K562 (cell line): ENCODE measurements around the gene TPD52L2. TPM values are rescaled to one million over a fixed set of nuclear protein-coding genes. Genes with fewer than 3 reads are reported as not detected.

Experiments used
- CTBP1 ChIP-seq: fragments of 450-650 bp; IDR thresholded peaks from 2 replicates; pipeline ENCODE4 v1.6.1; 2016; ENCODE audit warnings: borderline replicate concordance
- CTCF ChIP-seq, 3 experiments: IDR thresholded peaks in 2 of 3; conservative IDR thresholded peaks in 1 of 3; 2 replicates each; pipeline ENCODE4 v1.5.1; 2011 to 2012; ENCODE audit warnings: low read length in 3 of 3, mild to moderate bottlenecking in 3 of 3, control low read depth in 2 of 3, improper control_type of control experiment in 1 of 3, inconsistent platforms in 1 of 3, low read depth in 1 of 3, mixed read lengths in 1 of 3, moderate library complexity in 1 of 3; ENCODE audit not compliant: insufficient read depth in 2 of 3
- DACH1 ChIP-seq: fragments of 450-650 bp; IDR thresholded peaks from 2 replicates; pipeline ENCODE4 v1.6.1; 2018; ENCODE audit not compliant: partially characterized antibody
- ELF2 ChIP-seq: fragments of 250-450 bp; sonication (Bioruptor Pico); IDR thresholded peaks from 2 replicates; pipeline ENCODE4 v1.5.0; 2021; ENCODE audit warnings: mild to moderate bottlenecking
- ELF4 ChIP-seq: fragments of 450-650 bp; formaldehyde crosslinking; IDR thresholded peaks from 2 replicates; pipeline ENCODE4 v1.4.0; 2022; ENCODE audit warnings: missing genetic modification characterization
- FOXK2 ChIP-seq, 2 experiments: fragments of 450-650 bp; IDR thresholded peaks in 1 of 2; conservative IDR thresholded peaks in 1 of 2; 2 replicates each; pipeline ENCODE4 v1.6.1; 2016; ENCODE audit warnings: low read depth in 2 of 2, mild to moderate bottlenecking in 1 of 2
- JUNB ChIP-seq: fragments of 450-650 bp; formaldehyde crosslinking; conservative IDR thresholded peaks from 2 replicates; pipeline ENCODE4 v1.4.0; 2020; ENCODE audit warnings: mild to moderate bottlenecking
- MCM3 ChIP-seq: fragments of 450-650 bp; IDR thresholded peaks from 2 replicates; pipeline ENCODE4 v1.6.1; 2016
- NFYB ChIP-seq: IDR thresholded peaks from 2 replicates; pipeline ENCODE4 v1.6.1; 2011; ENCODE audit warnings: mild to moderate bottlenecking, moderate library complexity; ENCODE audit not compliant: insufficient read length; ENCODE audit errors: extremely low read depth
- NKRF ChIP-seq: fragments of 450-650 bp; IDR thresholded peaks from 2 replicates; pipeline ENCODE4 v1.6.1; 2016; ENCODE audit warnings: borderline replicate concordance
- PHF8 ChIP-seq: fragments of 200-600 bp; sonication (generic); IDR thresholded peaks from 2 replicates; pipeline ENCODE4 v1.6.1; 2012; ENCODE audit warnings: mixed run types, mild to moderate bottlenecking, inconsistent platforms, low read length, moderate library complexity, borderline replicate concordance
- SMARCA4 ChIP-seq: fragments of 450-650 bp; IDR thresholded peaks from 2 replicates; pipeline ENCODE4 v1.6.1; 2016
- TFAP4 ChIP-seq: sonication (generic); formaldehyde crosslinking; IDR thresholded peaks from 2 replicates; pipeline ENCODE4 v1.8.0; 2022; ENCODE audit warnings: missing genetic modification reagents, mild to moderate bottlenecking, moderate library complexity, borderline replicate concordance
- ZBTB43 ChIP-seq: sonication (generic); formaldehyde crosslinking; IDR thresholded peaks from 2 replicates; pipeline ENCODE4 v1.8.0; 2023; ENCODE audit warnings: mild to moderate bottlenecking, missing genetic modification reagents
- ZNF41 ChIP-seq: fragments of 250-450 bp; sonication (Bioruptor Pico); conservative IDR thresholded peaks from 2 replicates; pipeline ENCODE4 v1.4.0; 2020; ENCODE audit warnings: mild to moderate bottlenecking
- ZSCAN32 ChIP-seq: fragments of 450-650 bp; formaldehyde crosslinking; IDR thresholded peaks from 2 replicates; pipeline ENCODE4 v1.4.0; 2020; ENCODE audit warnings: mild to moderate bottlenecking, moderate library complexity
- polyA plus RNA-seq, 8 experiments: library from polyadenylated mRNA; depleted of rRNA in 4 of 8; stranded (reverse) in 5 of 8; unstranded in 3 of 8; fragments of >200 nt; fragmentation: Nextera tagmentation in 2 of 8; fragmentation: Illumina TruSeq in 1 of 8; extraction: Ambion mirVana in 2 of 8; extraction: Trizol in 1 of 8; gene quantifications; 2 replicates each; pipeline versions ENCODE4 v1.2.1 to v1.2.3, GENCODE V29; 2011 to 2014; ENCODE audit warnings: inconsistent platforms in 1 of 8, missing spikeins in 1 of 8
- total RNA-seq, 7 experiments: library from RNA; depleted of rRNA in 6 of 7; stranded (reverse); fragments of >200 nt in 6 of 7; fragmentation: Illumina TruSeq in 2 of 7; extraction: Trizol in 2 of 7; gene quantifications; 2 replicates each; pipeline versions ENCODE4 v1.2.1 to v1.2.3, GENCODE V29; 2011 to 2021; ENCODE audit warnings: low replicate concordance in 1 of 7
- TF ChIP-seq, protein P1 (sequence below): fragments of 250-450 bp; sonication (Bioruptor Pico); IDR thresholded peaks from 2 replicates; pipeline ENCODE4 v1.4.0; 2020; ENCODE audit warnings: borderline replicate concordance
- TF ChIP-seq, protein P2 (sequence below): sonication (generic); formaldehyde crosslinking; IDR thresholded peaks from 2 replicates; pipeline ENCODE4 v1.8.1; 2023; ENCODE audit warnings: mild to moderate bottlenecking, missing genetic modification reagents

The TPD52L2 gene
- total and polyA plus RNA-seq, 9 of the 15 experiments (the other 6 are each of a cell fraction or from before 2014, with no cell fraction given) = 1.9 to 117 (median 74.6) TPM

DNA sequence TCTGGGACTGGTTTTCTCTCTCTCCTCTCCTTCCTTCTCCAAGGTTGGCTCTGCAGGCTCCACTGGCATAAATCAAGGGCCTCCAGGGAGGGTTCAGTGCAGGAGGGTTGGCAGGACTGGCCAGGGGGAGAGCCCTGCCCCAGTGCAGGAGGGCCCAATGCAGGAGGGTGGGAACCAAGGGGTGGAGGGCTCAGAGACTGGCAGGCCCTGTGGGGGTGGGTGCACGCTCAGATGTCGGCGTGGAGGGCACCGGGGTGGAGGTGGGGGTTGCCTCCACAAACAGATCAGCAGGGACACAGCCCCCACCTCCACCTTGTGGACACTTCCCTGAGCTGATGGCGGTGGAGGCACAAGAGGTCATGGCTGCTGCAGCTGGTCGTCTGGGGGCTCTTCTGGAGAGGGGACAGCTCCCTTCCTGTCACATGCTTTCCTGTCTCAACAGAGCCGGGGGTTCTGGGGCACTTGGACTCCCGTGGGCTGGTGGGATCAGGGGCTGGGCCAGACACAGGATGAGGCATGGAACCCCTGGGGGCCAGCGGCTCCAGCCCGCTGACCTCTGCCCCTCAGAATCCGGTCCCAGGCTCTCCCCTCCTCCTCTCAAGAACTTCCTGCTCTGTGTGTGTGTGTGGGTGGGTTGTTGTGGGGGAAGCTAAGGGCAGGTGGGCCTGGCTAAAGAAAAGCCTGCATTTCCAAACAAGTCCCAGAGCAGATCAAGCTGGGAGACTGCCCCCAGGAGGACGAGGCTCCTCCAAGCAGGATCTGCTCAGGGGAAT lies 6.5 kb upstream of the TPD52L2 start (continued):
- TF ChIP-seq ZBTB43 (CRISPR knock-in tag) (no peak), DACH1 (no peak), ELF2 (CRISPR knock-in tag) (no peak), ZSCAN32 (no peak), PHF8 (peak; percentile 19; the same call in 1 of the 2 replicates), ZNF41 (no peak), MCM3 (no peak), ELF4 (no peak), NFYB (no peak), CTBP1 (no peak), FOXK2 (conservative IDR thresholded peaks at IDR 0.05 in 1 of 2, IDR thresholded peaks at IDR 0.05 in 1 of 2; ENCODE audit: low read depth in 2 of 2) (peak in 1 of 2 experiments; percentile 11; a peak in 1 of 4 replicates), JUNB (CRISPR knock-in tag) (no peak), CTCF (IDR thresholded peaks at IDR 0.05 in 2 of 3, conservative IDR thresholded peaks at IDR 0.05 in 1 of 3; ENCODE audit: insufficient read depth in 2 of 3, low read depth in 1 of 3, low read length in 3 of 3) (peak; percentile 42 to 49 (median 46)), TFAP4 (peak; percentile 68), SMARCA4 (no peak), NKRF (no peak)
- TF ChIP-seq, protein P1, sequence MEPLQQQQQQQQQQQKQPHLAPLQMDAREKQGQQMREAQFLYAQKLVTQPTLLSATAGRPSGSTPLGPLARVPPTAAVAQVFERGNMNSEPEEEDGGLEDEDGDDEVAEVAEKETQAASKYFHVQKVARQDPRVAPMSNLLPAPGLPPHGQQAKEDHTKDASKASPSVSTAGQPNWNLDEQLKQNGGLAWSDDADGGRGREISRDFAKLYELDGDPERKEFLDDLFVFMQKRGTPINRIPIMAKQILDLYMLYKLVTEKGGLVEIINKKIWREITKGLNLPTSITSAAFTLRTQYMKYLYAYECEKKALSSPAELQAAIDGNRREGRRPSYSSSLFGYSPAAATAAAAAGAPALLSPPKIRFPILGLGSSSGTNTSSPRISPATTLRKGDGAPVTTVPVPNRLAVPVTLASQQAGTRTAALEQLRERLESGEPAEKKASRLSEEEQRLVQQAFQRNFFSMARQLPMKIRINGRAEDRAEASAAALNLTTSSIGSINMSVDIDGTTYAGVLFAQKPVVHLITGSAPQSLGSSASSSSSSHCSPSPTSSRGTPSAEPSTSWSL (CRISPR knock-in tag) = no peak
- TF ChIP-seq, protein P2, sequence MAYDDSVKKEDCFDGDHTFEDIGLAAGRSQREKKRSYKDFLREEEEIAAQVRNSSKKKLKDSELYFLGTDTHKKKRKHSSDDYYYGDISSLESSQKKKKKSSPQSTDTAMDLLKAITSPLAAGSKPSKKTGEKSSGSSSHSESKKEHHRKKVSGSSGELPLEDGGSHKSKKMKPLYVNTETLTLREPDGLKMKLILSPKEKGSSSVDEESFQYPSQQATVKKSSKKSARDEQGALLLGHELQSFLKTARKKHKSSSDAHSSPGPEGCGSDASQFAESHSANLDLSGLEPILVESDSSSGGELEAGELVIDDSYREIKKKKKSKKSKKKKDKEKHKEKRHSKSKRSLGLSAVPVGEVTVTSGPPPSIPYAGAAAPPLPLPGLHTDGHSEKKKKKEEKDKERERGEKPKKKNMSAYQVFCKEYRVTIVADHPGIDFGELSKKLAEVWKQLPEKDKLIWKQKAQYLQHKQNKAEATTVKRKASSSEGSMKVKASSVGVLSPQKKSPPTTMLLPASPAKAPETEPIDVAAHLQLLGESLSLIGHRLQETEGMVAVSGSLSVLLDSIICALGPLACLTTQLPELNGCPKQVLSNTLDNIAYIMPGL = no peak
